HG03066 (cell line): ENCODE data around the gene MEPCE.
A peak's percentile ranks its signal among the peaks of the same experiment; 100 is the strongest.

Experiments used
- ATAC-seq: cut with Tn5 transposase; IDR thresholded peaks from one replicate; pipeline ENCODE4 v1.9.1; 2021; ENCODE audit warnings: low read depth; ENCODE audit not compliant: unreplicated experiment

The MEPCE gene

DNA sequence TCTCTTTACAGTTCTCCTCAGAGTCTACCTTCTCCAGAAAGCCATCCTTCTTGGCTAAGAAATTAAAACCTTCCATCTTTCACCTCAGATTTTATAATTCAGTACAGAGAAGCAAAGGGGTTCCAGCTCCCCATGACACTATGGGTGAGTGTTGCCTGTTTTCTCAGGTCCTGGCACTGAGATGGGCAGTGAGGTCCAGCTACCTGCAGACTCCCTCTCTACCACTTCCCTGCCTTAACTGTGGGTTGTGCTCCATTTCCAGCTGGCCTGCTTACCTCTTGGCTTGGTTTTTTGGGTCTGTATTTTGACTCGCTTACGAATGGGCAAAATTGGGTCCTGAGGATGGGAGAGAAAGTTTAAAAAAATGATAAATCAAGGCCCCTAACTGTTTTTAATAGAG, 27.4 kb upstream of the MEPCE start:
- ATAC-seq = no peak

DNA sequence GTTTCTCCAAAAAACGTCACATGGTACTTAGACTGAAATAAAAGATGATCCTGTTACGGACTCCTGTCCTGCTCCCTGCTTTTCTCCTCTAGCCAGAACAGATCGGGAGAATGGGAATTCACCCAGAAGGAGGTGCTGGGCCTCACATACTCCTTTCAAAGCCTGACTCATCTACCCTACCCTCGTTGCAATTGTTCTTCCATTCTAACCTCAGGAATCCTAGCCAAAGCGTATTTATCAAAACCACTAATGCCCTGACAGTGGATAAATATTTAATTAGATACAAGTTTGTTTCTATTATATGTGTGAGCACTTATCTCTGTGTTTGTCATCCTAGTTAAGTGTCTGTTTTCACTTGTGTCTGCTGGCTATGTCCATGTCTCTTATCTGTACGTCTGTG, 22.9 kb upstream of the MEPCE start:
- ATAC-seq = no peak

DNA sequence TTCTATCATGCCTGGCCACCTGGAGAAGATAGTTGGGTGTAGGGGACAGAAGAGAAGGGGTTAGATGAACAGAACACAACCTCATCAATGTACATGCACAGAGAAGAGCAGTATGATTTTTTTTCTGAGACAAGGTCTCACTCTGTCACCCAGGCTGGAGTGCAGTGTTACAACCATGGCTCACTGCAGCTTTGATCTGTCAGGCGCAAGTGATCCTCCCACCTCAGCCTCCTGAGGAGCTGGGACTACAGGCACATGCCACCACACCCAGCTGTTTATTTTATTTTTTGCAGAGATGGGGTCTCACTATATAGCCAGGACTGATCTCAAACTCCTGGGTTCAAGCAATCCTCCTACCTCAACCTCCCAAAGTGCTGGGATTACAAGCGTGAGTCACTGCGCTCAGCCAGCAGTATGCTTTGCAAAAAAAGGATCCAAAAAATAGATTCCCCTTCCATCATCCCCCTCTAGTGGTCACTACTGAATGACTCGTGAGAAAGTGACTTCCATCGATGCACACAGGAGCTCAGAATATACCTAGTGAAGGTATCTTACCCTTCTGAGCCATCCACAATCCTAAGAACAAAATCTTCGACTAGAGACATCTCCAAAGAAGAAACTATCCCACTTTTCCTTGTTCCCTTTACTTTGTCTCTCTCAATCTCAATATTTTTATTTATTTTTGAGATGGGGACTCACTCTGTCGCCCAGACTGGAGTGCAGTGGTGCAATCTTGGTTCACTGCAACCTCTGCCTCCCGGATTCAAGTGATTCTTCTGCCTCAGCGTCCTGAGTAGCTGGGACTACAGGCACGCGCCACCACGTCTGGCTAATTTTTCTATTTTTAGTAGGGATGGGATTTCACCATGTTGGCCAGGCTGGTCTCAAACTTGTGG, 22.1 kb upstream of the MEPCE start:
- ATAC-seq = no peak

DNA sequence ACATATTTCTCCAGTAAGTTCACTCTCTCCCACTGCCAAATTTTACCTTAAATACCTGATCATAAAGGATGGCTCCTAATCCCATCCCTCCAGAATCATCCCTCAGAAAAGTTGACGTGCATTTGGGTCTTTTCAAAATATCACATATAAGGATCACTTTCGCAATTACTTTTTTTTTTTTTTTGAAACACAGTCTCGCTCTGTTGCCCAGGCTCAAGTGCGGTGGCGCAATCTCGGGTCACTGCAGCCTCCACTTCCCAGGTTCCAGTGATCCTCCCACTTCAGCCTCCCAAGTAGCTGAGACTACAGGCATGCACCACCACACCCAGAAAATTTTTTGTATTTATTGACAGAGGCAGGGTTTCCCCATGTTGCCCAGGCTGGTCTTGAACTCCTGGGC, 18.5 kb upstream of the MEPCE start:
- ATAC-seq = no peak

DNA sequence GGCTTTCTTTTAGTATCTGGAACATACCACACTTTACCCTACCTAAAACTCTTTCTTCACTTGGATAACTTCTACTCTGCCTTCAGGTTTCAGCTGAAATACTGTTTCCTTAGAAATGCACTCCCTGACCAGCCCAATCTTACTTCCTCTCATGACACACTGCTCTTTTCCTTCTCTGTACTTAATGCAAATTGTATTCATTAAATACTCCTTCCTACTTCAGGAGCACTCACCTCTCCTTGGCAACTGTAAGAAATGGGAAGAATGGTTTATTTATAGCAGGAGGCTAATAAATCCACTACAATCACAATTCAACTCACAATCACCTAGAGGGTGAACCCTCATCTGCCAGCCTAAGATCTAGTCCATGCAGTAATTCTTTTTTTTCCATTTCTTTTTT, 16.3 kb upstream of the MEPCE start:
- no peak for ATAC-seq

DNA sequence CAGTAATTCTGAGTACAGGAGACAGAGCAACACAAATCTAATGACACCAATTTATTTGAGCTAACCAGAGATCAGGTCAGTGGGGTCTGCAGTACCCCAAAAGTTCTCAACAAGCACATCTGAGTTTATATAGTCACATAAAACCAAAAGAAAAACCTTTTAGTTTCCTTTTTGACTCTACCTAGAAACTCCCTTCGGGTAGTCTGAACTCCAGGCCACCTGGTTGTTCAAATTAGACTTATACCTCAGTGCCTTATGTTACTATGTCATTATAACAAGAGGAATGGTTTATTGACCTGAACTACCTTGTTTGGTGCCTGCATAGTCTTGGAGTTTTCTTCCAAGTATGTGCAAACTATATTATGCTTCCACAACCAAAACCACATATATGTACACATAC, 15.7 kb upstream of the MEPCE start:
- no peak for ATAC-seq

DNA sequence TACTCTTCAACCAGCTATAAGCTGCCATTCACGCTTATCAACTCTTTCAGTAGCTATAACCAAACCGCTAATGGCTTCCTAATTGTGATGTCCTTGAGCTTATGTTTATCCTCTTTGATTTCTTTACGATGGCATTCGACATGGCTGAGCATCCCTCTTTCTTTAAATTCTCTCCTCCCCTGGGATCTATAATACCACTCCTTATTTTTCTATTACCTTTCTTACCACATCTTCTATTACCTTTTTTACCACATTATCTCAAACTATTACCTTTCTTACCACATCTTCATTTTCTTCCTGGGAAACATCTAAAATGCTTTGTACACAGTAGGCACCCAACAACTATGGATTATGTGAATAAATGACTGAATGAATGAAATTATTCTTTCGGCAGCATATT, 14.2 kb upstream of the MEPCE start:
- ATAC-seq = no peak

DNA sequence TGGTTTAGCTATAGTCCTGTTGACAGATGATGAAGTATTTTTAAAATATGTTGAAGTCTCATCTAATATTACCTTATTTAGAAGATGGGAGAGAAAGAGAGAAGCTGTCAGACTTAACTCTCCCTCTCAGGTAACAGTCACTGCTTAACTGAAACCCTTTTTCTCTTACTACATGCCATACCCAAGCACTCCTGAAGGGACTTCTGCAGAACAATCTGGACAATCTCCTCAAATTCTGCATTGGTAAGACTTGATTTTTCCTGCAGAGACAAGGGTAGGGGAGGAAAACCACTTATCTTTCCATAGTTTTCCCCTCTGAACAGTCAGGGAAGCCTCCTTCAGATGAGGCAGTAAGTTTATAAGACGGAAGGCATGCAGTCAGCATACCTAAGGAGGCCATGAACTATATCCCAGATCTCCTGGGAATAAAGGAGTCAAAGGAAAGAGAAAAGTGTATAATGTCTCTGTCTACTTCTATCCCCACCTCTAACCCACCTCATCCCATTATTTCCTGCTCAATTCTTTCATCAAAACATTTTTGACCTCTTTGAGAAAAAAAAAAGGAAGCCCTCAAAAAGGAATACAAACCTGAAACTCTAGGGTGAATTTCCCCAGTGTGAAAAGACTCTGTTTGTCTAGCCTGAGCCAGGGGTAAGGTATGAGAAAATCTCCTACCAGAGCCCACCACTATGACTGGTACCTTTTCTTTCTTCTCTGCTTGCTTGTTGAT, 10.5 kb upstream of the MEPCE start:
- no peak for ATAC-seq

DNA sequence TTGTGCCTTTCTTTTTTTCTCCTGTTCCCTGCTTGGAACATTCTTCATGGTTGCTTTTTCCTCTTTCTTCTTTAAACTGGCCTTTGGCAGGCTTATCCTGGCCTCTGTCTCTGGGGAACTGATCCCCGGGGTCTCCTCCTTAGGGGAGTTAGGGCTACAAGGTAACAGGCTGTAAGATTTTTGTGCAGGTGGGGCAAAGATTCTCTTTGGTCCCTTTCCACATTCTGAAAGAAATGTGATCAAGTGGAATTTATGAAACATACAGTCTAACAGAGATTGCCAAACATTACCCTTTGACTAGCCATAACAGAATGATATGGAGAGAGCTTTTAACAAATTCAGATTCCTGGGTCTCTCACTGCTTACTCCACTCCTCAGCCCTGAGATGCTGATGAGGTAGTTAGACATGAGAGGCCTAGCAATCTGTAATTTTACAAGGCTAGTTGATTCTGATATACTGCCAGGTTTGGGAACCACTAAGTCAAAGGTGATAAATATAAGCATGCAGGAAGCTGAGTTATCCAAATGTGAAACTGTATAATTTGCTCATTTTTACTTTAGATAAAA, 9.9 kb upstream of the MEPCE start:
- no peak for ATAC-seq

DNA sequence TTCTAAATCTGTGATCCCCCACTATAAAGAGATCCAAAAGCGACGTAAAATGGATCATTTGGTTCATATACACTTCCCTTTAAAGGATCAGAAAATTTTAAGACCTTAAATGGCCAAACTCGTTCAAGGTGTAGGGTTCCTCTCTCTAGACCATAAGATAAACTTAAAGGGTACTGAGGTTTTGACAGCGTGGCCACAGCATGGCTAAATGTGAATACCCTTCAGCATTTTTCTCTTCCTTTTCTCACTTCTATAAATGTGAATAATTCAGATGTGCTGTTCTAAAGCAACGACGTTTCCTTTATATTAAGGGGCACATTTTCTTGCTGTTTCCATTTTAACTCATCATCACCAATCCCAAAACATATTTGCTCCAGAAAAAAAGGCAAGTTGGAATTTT, 6.3 kb upstream of the MEPCE start:
- ATAC-seq = no peak

DNA sequence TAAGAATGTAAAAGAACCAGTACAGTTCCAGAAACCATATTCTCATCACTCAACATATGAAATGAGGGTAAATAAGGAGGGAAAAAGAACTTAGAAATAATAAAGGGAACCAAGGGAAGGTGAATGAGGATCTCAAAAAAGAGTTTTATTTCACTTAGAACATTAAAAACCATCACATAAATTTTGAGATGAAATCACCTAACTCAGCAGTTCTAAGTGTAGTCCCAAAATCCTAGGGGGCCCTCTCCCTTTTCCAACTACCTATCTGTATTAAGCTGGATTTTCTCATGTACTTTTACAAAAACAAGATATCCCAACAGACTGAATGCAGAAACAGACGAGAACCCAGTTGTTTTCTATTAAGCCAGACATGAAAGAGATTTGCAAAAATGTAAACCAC, 4.3 kb upstream of the MEPCE start:
- no peak for ATAC-seq

DNA sequence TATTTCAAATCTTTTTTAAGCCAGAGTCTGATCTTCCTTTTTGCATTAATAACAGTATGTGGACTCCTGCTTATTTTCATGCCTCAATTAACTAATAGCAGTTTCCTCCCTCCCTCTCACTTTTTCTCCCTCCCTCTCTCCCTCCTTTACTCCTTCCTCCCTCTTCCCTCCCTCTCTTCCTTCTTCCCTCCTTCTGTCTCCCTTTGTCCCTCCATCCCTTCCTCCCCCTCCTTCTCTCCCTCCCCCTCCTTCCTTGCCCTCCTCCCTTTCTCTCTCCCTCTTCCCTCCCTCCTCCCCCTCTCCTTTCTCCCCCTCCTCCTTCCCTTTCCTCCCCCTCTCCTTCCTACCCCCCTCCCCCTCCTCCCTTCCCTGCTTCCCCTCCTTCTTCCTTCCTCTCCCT, 3.1 kb upstream of the MEPCE start:
- ATAC-seq = no peak

DNA sequence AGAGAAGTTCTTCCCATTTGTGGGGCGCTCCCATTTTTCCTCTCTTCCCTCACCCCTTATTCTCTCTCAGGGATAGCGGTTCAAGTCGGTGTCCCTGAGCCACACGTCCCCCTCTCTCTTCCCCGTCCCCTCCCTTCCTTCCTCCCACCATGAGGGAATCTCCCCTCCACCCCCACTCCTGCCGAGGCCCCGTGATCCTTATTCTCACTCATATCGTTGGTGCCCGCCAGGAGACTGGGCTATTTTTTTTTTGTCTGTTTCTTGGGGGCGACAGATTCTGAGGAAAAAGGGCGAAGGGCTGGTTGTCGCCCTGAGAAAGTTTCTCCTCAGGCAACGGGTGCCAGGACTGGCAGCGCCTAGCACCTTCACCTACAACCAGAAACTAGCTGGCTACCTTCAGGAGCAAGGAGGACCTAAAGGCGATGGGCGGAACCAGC, 1.9 kb upstream of the MEPCE start:
- ATAC-seq = no peak

DNA sequence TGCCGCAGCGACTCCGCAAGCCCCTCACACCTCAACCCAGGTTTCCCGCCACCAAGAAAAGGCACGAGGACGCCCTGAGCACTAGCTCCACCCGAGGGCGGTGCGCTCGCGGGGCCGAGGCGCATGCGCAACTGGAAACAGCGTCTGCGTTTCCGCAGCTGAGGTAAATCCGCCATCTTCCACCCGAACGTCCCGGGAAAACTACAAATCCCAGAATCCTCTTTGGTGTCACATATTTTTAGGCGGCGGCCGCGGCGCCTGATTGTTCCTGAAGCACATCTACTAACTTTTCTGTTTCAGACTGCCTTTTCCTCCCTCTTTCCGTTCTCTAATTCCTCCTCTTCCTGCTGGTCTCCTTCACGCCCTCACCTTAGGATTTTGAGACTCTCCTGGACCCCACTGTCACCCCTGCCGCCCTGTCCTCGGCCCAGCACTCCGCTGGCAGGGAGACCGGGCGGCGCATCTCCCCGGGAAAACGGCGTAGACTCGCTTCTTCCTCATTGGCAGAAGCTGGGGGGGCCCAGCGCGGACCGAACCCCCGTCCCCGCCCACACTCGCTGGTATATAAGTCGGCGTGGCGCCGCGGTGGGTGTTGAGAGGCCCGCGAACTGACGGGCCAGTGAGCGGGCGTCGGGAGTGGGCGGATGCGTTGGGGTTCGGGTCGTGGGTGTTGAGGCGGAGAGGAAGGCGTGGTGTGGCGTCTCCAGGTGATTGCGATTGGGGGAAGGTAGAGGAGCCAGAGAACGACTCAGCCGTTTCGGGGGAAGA, 1.2 kb upstream of the MEPCE start, which contains the start of gene ZCWPW1:
Gene ZCWPW1, minus strand, starts transcription at position 505 of the 768 bp plus-strand sequence. CDS start 8,054 bp downstream, outside the sequence.
- peak; percentile 43 for ATAC-seq

DNA sequence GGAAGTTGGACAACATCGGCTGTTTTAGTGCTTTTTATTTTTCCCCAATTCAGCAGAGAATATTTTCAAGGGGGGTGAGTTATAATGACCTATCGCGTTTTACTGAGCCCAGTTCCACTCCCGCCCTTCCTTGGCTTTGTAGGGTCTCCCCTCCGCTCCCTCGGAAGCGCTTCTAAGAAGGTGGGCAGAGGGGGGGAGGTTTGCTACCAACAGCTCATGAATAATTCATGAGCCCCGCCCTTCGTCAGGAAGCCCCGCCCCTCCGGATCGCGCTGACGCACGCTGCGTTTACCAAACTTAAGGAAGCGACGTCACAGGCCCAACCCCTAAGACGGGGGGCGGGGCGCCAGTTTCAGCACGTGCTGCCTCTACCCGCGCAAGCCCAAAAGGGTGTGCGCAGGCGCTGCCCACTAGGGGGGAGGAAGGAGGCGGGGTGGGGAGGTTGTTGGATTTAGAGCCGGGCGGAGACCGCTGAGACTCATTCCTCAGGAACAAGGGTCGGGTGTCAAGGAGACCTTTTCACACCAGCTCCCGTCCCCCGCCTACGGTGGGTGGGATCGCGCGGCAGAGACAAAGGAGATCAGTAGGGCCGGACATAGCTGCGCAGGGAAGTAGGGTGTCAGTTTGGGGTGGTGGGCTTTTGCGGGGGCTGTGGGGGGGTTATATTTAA, 529 bp upstream of the MEPCE start:
- ATAC-seq = peak; percentile 37

DNA sequence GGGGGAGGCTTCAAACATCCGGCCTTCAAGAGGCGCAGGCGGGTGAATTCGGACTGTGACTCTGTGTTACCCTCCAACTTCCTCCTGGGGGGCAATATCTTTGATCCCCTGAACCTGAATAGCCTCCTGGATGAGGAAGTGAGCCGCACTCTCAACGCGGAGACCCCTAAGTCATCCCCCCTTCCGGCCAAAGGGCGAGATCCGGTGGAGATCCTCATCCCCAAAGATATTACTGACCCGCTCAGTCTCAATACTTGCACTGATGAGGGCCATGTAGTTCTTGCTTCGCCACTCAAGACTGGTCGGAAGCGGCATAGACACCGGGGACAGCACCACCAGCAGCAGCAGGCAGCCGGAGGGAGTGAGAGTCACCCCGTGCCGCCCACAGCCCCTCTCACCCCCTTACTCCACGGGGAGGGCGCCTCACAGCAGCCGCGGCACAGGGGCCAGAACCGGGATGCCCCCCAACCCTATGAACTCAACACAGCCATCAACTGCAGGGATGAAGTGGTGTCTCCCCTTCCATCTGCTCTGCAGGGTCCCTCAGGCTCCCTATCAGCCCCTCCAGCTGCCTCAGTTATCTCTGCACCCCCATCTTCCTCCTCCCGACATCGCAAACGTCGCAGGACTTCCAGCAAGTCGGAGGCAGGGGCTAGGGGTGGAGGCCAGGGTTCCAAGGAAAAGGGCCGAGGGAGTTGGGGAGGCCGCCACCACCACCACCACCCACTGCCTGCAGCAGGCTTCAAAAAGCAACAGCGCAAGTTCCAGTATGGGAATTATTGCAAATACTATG, 1.1 kb downstream of the MEPCE start:
- ATAC-seq = no peak

DNA sequence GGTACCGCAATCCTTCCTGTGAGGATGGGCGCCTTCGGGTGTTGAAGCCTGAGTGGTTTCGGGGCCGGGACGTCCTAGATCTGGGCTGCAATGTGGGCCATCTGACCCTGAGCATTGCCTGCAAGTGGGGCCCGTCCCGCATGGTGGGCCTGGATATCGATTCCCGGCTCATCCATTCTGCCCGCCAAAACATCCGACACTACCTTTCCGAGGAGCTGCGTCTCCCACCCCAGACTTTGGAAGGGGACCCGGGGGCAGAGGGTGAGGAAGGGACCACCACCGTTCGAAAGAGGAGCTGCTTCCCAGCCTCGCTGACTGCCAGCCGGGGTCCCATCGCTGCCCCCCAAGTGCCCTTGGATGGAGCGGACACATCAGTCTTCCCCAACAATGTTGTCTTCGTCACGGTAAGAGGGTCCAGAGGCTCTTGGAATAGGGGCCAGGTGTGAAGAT, 1.7 kb downstream of the MEPCE start:
- no peak for ATAC-seq

DNA sequence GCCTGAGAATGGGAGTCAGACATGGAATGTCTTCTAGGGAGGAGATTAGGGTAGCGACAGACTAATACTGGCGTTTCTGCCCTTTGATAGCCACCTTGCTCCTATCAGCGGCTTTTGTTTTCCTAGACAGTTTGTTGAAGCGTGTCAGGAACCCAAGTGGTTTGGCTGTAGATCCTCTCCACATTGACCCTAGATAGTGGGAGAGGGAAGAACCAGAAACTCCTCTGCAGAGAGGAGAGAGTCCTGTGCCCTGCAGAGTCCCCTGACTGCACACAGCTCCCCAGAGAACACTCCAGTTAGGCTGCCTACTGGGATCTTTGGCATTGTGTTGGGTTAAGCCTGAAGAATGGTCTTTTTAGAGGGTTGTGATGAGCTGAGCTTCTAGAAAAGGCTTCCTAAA, 2.4 kb downstream of the MEPCE start:
- no peak for ATAC-seq

DNA sequence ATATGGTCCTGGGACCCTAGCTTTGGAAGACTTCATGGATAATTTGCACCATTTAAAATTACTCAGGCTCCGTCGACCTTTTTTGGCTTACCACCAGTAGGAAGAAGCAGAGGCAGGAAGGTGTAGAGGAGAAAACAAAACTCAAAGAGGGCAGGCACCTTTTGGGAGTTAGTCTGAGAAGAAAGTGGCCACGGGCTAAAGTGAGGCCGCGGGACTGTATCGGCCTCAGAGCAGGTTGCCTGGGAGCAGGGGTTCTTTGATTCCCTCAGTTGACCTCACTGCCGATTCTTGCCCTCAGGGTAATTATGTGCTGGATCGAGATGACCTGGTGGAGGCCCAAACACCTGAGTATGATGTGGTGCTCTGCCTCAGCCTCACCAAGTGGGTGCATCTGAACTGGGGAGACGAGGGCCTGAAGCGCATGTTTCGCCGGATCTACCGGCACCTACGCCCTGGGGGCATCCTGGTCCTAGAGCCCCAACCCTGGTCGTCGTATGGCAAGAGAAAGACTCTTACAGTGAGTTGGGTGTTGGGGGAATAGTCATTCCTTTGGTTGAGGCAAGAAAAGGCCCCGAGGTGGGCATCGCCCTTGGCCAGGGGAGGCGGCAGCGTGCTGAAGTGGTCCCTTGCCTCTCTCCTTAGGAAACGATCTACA, 3.1 kb downstream of the MEPCE start:
- no peak for ATAC-seq
